Dermis blood vessel endothelial cell (primary cell): ENCODE results near the gene SLC47A2. TPM values are rescaled to one million over a fixed set of nuclear protein-coding genes. Genes with fewer than 3 reads are reported as not detected.
A peak's percentile ranks its signal among the peaks of the same experiment; 100 is the strongest.
"Not testable (repeated sequence)": the region's sequence is repeated elsewhere in the genome, so short reads cannot be mapped to it uniquely, and the experiment has no call there.

ENCODE experiments used
- DNase-seq: peaks from one replicate; pipeline ENCODE4 v3.0.0; 2010
- total RNA-seq: library from RNA; depleted of rRNA; stranded (reverse); fragments of >200 nt; gene quantifications from 2 replicates; pipeline ENCODE4 v1.2.3, GENCODE V29; 2014

Gene SLC47A2
- total RNA-seq, 1 donor from 2014 or later: not detected

DNA sequence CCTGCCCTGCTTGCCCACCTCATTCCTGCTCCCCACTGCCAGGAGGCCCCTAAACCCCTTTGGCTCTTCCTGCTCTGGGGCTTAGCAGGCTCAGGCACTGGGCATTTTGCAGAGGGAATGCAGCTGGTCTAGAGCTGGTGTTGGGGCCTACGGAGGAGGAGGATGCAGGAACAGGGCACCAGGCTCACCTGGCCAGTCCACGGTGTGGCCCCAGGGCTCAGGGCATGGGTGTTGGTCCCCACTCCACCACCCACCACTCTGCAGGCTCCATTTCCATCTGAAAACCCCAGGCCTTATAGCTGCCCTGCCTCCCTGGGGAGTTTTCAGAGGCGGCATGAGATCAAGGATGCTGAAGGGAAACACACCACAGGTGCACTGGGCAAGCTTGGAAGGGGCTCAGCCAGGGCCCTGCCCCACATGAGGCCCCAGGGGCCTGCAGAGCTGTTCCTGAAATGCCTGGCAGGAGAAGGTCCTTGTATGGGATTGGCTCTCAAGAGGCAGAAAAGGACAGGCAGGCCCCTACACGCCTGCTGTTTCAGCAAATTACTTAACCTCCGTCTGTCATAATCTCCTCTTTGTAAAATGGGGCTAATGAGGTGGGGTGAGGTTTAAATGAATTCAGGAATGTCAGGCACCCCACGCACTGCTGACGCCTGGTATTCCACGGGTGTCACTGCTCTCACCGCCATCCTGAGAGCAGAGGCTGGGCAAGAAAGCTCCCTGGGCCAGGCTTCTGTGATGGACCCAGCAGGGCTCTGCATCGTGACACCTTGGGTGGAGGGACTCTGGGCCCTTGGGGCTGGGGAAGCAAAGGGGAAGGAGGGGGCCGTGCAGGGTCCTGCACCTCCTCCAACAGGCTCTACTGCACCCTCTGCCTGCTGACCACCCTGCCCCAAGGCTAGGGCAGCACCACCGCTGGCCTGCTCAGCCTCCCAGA is 9.3 kb downstream of the SLC47A2 start:
- DNase-seq: no peak

DNA sequence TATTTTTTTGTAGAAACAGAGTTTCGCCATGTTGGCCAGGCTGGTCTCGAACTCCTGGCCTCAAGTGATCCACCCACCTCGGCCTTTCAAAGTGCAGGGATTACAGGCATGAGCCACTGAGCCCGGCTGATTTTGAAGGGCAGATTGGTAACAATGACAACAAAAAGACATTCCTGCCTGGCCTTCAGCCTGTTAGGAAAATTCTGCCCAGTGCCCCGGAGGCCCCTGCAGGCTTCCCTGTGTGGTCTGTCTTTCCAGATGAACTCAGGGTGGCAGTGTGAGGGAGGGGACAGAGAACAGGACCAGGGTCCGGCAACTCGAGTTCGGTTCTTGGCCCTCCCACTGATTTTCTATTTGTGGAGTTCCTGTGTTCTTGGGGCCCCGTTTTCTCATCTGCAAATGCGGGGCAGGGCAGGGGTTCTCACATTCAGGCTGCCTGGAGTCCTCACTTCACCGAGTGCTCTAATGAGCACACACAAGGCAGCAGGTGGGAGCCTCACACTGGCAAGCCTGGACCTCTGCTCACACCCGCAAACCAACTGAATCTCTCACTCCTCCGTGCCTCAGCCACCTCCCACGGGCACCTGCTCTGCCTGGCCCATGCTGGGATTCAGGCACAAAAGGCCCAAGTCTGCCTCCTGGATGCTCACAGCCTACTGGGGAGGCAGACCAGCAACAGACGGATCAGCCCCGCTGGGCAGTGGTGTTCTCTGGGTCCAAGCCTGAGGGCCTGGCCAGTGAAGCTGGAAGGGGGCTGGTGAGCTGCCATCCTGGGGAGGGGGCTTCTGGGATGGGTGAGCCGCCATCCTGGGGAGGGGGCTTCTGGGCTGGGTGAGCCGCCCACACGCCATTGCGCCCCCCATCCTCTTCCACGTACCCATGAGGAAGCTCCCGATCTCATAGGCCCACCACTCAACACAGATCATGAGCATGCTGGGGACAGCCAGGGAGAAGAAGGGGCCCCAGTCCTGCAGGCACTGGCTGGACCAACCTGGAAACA is 10.3 kb downstream of the SLC47A2 start:
- DNase-seq: no peak

DNA sequence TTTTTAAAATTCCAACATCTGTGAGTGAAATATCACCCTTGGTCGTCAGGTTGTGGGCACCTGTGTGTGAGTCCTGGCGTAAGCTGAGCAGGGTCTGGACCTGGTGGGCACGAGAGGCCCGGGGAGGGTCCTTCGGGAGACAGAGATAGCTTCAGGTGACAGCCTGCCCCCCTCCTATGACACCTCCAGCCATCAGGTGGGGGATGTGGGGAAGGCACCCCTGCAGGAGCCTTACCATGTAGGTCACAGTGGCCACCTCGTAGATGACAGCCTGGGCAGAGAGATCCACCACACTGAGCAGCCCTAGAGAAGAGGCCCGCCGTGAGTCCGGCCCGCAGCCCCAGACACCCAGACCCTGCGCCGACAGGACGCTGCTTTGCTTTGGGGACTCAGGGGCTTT is 11.2 kb downstream of the SLC47A2 start:
- DNase-seq: no peak

DNA sequence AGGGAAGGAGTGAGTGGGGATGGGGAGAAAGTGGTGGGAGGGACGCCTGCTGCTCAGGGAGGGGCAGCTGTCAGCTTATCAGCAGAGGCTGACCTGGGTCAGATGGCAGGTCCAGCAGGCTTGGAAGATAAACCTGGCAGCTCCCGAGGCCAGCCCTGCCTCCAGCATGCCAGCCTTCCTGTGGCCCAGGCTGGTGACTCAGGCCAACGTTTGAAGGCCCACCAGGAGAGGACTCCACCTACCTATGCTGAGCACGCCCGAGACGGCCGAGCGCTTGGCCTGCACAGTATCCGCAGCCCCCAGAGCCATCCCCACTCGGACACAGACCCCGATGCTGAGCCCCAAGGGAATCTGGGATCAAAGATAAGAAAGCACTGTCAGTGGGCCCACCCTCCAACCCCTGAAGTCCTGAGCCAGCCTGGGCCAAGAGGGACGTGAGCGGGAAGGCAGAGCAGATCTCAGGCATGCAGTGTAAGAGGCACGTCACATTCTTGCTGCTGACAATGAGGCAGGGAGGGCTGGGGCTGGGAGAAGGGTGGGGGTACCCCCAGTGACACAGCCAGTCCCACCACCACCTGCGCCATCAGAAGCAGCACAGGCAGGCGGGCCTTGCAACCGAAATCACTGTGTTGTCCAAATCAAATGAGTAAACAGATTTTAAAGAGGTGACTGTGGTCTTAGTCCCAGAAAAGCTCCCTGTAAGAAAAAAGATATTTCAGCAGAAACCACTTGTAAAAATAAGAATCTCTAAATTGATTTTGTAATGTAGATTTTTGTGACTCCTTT is 12.4 kb downstream of the SLC47A2 start:
- no peak for DNase-seq

DNA sequence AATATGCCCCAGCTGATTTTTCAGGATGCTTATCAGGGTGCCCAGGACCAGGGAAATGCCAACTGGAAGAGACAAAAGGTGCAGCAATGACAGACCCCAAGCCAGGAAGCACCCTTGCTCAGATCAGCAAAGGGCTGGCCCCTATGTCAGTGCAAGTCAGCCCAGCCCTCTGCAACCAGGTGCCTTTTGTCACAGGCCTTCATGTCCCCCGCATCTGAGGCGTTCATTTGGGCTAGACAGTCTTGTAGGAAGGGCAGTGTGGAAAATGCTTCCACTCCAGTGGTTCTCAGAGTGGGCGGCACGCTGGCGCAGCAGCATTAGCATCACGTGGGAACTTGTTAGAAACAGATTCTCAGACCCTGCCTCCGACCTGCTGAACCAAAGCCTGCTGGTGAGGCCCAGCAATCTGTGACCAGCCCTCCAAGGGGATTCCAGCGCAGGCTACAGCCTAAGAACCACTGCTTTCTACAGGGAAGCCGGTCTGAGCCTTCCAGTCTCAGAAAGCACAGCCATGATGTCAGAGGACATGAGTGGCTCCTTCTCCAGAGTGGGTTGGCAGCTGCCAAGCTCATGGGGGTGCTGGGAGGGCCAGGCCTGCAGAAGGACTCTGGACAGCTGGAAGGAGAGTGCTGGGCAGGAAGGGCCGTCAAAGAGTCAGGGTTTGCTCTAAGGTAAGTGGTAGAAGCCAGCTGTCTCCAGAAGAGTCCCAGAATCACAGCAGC is 13.1 kb downstream of the SLC47A2 start:
- no peak for DNase-seq

DNA sequence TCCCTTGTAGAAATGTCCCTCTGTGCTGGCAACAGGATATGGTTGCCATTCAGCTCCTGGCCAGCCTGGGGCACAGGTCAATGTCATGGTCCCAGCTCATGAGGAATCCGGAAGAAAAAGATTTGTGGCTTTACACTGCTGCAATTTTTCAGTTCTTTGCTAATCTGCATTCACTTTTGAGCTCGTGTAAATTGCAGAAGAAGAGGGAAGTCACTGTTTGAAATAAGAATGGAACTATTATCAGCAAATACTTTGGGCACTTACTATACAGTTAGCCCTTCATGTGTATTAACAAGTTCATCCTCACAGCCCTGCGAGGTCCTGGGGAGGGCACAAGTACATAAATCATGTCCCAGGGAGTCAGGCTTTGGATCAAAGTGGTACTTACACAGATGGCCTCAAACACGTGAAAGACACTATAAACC is 14.2 kb downstream of the SLC47A2 start:
- no peak for DNase-seq

DNA sequence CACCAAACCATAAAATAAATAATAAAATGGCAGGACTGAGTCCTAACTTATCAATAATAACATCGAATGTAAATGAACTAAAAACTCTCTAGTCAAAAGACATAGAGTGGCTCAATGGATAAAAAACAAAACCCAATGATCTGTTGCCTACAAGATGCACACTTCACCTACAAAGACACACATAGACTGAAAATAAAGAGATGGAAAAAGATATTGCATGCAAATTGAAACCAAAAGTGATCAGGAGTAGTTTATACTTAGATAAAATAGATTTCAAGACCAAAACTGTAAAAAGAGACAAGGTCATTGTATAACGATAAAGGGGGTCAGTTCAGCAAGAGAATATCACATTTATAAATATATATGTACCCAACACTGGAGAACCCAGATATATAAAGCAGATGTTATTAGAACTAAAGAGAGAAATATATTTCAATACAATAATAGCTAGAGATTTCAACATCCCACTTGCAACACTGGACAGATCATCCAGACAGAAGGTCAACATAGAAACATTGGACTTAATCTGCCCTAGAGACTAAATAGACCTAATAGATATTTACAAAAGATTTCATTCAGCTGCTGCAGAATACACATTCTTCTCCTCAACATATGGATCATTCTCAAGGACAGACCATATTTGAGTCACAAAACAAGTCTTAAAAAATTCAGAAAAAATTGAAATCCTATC is 29.8 kb downstream of the SLC47A2 start:
- DNase-seq: no peak

DNA sequence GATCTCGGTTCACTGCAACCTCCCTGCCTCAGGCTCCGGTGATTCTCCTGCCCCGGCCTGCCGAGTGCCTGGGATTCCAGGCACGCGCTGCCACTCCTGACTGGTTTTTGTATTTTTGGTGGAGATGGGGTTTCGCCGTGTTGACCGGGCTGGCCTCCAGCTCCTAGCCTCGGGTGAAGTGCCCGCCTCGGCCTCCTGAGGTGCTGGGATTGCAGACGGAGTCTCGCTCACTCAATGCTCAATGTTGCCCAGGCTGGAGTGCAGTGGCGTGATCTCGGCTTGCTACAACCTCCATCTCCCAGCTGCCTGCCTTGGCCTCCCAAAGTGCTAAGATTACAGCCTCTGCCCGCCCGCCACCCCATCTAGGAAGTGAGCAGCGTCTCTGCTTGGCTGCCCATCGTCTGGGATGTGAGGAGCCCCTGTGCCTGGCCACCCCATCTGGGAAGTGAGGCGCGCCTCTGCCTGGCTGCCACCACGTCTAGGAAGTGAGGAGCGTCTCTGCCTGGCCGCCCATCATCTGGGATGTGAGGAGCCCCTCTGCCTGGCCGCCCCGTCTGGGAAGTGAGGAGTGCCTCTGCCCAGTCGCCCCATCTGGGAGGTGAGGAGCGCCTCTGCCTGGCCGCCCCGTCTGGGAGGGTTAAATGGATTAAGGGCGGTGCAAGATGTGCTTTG is 31.3 kb downstream of the SLC47A2 start:
- DNase-seq: not testable (repeated sequence)

DNA sequence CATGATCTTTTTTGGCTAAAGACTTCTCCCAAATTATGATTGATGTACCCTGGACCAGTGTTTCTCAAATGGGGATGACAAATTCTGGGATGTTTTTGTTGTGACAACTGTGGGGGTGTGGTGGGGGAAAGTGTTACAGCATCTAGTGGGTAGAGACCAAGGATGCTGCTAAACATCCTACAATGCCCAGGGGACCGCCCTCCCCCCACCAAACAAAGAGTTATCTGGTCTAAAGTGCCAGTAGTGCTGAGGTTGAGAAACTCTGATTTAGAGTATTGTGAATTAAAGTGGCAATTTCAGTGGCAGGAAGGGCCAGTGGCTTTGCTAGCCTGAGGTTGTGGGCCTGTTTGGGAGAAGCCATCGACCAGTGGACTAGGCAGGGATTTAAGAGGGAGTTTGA is 33.3 kb downstream of the SLC47A2 start:
- DNase-seq: no peak

DNA sequence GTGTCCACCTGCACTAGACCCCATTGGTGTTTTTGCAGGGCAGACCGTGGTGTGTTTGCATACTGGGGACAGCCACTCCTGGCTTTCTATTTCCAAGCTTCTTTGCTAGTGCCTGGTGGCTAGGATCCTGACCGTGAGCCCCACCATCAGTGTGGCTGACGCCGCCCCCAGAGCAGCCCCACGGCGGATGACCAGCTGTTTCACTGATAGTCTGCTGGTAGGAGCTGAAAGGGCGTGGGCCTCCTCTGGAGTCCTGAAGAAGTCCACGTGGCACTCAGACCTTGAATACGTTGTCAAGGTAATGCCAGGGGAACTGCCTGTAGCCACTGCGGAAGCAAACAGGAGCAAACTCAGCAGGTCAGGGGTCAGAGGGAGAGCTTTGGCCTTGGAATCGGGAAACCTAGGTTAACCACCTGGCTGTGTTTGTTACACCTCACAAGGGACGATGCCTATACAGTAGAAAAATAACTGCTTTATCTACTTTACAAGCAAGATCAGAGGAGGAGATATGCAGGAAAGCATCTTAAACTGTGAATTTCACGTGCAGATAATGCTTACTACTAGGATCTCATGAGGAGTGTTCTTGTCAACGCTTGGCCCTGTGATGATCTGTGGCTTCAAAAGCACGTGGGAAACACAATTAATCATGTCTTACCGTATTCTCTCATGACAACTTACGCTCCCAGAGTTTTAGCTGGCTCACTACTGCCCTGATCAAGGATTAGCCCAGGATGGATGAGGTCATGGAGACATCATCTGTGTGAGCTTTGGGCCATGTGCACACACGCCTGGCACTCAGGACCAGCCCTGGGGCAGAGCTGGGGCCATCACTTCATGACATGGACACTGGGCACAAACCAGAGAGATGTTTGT is 37.6 kb downstream of the SLC47A2 start:
- DNase-seq: no peak

DNA sequence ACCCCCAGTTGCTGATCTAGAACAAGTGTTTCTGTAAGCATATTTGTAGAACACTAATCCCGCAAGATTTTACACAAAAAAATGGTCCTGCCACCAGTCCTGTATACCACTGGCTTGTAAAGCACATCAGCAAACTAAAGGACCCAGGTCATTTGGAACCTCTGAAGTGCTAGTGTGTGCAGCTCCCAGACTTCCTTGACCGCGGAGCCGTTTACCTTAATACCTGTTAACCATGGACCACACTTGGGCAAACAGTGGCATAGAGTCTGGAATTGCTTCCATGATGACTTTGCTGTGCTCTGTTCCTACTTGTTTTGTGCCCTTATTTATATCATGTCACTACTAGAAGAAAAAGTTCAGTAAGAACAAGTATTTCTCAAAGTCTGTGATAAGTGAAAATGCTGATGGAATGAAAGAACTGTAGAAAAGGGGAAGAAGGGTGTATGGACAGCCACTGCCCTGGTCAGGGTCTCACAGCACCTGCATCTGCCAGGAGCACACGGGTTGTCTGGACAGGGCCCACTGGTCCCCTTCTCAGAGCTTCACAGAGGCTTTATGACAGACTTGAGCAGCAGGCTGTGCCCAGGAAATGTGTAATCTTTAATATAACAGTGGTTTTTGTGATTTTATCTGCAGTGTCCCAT is 38.5 kb downstream of the SLC47A2 start:
- DNase-seq: no peak

DNA sequence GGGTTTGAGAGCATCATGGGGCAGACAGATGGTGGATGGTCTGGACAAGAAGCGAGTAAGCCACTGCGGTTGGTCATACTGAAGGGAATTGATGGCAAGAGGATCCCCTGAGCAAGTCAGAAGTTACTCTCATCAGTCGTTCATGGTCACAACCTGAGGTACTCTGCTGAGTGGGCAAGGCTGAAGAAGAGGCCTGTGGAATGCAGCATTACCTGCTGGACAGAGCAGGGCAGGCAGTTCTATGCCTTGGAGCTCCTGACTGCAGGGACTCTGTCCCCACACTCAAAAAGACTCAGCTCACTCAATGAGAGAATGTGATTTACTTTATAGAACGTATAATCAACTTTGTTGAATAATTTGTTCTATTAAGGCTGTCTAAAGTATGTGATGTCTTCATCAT is 39.5 kb downstream of the SLC47A2 start:
- DNase-seq: no peak

DNA sequence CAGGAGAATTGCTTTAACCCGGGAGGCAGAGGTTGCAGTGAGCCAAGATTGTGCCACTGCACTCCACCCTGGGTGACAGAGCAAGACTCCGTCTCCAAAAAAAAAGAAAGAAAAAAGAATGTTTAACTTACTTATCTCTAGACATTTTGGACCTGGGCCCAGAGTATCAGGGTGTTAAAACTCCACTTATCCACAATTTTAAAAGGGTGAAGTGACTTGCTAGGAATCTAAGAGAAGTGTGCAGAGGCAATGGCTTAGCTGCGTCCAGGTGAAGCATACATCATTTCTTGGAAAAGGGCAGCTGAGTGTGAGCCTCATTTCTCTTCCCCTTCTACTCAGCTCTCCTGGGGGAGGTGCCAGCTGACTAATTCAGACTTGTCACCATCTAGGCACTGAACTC is 42.8 kb downstream of the SLC47A2 start:
- no peak for DNase-seq

DNA sequence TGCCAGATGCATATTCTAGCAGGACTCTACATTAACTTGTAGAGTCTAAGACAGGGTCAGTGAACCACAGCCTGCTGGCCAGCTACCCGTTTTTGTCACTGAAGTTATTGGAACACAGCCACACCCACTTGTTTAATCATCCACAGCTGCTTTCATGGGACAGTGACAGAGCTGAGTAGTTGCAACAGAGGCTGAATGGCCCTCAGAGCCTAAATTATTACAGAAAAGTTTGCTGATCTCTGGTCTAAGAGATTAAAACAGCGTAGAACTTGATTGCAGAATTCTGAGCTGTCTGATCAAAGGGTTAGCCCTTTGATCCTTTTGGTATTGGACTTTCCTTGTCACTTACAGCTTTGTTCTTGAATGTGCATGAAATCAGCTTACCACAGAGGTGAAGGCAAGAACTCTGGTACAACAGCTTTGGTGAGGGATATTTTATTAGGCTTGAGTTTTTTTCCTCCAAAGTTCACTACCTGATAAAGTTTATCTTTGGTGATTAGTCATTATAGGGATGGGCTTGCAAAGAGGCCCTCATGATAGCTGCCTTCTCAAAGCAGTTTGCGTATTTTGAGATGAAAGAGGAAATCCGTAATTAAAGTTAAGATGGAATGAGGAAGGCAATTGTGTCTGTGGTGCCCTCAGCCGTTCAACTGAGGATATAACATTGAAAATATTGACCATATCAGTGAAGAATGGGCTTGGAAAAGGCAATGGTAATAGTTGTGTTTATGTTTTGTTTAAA is 44.2 kb downstream of the SLC47A2 start:
- DNase-seq: peak; percentile 23

DNA sequence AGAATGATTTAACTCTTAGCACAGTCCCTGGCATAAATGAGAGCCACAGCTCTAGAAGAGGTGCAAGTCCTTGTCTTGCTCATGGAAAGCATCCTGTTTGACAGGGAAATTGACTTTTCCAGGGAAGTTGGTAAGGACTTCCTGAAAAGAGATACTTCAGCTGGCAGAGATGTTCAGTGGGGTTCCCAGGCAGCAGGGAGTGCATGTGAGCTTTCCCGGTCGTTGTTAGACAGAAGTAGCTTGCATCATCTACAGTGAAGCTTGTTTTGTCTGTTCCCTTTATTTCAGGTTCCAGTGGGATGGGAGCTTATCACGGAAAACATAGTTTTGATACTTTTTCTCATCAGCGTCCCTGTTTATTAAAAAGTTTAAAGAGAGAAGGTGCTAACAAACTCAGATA is 45.0 kb downstream of the SLC47A2 start:
- no peak for DNase-seq

DNA sequence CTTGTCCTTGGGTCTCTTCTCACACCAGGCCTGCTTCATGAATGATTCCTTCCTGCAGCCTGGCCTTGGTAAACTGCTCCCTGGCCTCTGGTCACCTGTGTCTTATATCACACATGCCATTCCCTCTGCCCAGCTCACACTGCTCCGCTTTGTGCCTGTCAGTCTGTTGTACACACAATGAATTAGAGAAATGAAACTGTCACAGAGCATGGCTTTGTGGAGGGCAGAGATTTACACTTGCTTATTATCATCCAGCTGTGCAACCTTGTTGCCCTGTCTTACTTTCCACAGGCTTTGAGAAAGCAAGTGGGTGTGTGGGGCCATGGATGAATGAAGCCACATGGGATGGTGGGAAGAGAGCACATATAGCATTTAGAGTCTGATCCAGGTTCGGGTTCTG is 45.5 kb downstream of the SLC47A2 start:
- DNase-seq: no peak

DNA sequence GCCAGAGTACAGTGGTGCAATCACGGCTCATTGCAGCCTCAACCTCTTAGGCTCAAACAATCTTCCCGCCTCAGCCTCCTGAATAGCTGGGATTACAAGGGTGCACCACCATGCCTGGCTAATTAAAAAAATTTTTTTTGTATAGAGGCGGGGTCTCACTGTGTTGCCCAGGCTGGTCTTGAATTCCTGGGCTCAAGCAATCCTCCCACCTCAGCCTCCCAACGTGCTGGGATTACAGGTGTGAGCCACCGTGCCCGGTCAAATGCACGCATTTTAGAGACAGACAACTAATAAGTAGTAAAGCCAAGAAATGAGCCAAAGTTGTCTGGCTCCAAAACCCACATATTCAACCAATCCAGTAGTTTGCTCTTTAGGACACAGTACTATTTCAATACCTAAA is 46.7 kb downstream of the SLC47A2 start:
- DNase-seq: not testable (repeated sequence)

DNA sequence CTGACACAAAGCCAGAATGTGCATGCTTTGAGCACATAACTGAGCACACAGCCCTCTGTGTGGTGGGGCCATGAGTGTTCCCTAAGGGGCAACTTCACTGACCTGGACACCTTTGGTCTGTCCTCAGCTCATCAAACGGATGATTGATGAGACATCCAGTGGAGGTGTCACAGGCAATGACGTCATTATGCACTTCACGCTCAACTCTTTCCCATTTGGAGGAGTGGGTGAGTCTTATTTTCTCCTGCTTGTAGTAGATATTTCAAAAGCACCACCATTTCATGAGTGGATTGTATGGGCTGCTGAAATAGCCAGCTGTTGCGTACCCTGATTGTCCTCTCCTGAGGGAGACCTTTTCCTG is 51.6 kb downstream of the SLC47A2 start:
- DNase-seq: no peak
